Sigmoid colon (tissue), 4 donors: ENCODE results near the gene APOA5.

ENCODE experiments used
- CTCF ChIP-seq, 4 experiments: fragments of 450-650 bp in 3 of 4; fragments of 200-600 bp in 1 of 4; IDR thresholded peaks; one replicate each; pipeline ENCODE4 v1.5.1; 2016 to 2019; ENCODE audit warnings: antibody characterized with exemption in 4 of 4, mild to moderate bottlenecking in 3 of 4, moderate library complexity in 2 of 4
- EP300 ChIP-seq, 4 donors: sonication (generic); formaldehyde crosslinking; IDR thresholded peaks; one replicate each; pipeline ENCODE4 v1.6.1; 2017; ENCODE audit warnings: antibody characterized with exemption in 4 of 4
- POLR2AphosphoS5 ChIP-seq, 4 donors: sonication (generic); formaldehyde crosslinking; IDR thresholded peaks; one replicate each; pipeline ENCODE4 v1.6.1; 2017; ENCODE audit warnings: antibody characterized with exemption in 4 of 4

GRCh38 chr11:116791813-116792143, at the start of gene APOA5:
- TF ChIP-seq CTCF (IDR thresholded peaks at IDR 0.05) (no peak), EP300 (IDR thresholded peaks at IDR 0.05) (no peak), POLR2AphosphoS5 (IDR thresholded peaks at IDR 0.05) (no peak)
